ENCODE results near the gene MRTFA.
A peak's percentile ranks its signal among the peaks of the same experiment; 100 is the strongest.
"Not testable (repeated sequence)": the region's sequence is repeated elsewhere in the genome, so short reads cannot be mapped to it uniquely, and the experiment has no call there.

The MRTFA gene

DNA sequence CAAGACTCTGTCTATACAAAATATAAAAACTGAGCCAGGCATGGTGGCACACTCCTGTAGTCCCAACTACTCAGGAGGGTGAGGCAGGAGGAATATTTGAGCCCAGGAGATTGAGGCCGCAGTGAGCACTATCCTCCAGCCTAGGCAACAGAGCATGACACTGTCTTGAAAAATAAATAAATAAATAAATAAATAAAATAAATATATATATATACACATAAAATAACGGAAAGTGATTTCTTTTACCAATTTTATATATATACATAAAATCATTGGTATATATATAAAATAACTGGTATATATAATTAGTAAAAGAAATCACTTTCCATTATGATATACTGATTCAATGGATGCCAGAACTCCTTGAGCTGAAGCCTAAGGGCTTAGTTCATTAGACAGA lies 91.8 kb downstream of the MRTFA start:
- no peak for DNase-seq

DNA sequence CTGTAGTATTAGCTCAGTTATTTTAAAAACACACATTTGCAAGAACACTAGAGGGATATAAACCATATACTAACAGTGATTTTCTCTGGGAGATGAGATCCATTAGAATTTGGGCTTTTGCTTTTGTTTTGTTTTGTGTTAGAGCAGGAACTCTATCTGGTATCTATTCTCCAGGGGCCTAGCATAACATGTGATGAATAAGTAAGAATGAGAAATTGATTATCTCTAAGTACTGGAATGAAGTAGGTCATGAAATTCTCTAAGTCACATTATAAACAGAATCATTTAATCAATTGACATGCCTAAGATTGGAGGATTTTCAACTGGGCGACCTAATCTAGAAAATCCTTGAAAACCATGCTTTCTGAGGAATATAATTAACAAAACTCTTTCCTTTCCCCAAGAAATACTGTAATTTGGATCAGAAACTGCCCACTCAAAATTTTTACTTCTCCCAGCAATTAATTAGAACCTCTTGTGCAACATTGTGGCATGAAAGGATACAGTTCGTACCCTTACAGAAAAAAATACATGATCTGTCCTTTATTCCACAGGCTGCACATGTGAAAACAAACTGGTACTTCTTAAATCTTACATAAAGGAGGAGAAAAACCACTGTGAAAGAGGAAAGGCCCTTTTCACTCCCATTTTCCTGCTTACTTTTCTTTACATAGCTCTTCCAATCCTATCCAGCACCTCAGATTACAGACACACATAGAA lies 93.5 kb downstream of the MRTFA start:
- DNase-seq = no peak

DNA sequence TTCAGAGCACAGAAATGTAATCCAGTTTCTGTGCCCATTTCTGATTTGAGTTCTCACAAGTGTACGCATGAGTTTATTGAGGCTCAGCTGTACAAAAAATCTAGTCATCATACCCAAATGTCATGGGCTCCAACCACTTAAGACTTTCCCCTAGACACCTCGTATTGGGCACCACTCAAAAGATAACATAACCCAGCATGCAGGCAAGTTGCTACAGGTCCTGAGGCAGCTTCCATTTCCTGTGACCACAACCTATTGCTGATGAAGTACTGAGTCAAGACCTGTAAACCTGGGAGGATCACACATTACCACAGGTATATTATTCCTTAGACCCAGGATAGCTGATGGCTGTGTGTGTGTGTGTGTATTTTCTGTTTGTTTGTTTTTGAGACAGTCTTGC lies 95.2 kb downstream of the MRTFA start:
- no peak for DNase-seq

DNA sequence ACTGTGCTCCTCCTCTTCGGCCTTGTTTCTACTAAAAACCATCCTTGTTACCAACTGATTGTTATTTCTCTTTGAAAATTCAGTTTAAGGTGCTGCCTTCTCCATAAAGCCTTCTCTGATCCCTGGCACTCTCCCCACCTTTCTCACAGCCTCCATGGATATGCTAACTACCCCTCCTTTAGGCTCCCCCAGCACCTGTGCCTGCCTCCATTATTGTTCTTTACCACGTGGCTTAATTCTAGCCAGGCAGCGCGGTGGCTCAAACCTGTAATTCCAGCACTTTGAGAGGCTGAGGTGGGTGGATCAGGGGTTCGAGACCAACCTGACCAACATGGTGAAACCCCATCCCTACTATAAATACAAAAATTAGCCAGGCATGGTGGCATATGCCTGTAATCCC lies 96.3 kb downstream of the MRTFA start:
- no peak for DNase-seq

DNA sequence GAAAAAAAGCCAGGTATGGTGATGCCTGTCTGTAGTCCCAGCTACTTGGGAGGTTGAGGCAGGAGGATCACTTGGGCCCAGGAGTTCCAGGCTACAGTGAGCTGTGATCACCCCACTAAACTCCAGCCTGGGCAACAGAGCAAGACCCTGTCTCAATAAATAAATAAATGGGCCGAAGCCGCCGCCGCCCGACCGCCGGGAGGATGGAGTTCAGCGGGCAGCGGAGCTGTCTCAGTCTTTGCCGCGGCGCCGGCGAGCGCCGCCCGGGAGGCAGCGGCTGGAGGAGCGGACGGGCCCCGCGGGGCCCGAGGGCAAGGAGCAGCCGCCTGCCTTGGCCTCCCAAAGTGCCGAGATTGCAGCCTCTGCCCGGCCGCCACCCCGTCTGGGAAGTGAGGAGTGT lies 100.4 kb downstream of the MRTFA start:
- DNase-seq = not testable (repeated sequence)

DNA sequence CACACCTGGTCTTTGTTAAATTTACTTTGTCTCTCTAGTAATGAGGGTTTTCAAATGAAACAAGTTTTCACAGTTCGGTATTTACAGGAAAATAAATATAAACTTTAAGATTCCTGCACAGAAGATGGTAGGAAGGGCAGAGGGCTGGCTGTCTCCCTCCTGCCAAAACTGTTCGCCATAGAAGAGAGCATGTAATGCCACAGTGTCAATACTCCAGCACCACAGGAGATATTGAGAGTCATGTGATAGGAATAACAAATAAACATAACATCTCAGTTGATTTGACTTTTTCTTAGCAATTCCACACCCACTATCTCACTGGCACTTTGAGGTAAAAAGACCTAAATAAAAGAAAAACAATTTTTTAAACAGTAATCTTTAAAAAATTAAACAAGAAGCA lies 100.9 kb downstream of the MRTFA start:
- DNase-seq = no peak

DNA sequence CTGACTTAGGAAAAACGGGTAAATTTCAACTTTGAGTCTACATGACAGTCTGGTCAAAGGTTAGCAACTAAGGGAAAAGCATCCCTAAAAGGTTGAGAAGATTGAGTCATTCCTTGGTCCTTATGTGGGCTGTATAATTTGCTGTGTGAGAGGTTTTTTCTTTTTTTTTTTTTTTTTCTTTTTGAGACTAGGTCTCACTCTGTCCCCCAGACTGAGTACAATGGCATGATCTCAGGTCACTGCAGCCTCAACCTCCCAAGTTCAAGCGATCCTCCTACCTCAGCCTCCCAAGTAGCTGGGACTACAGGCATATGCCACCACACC lies 101.4 kb downstream of the MRTFA start:
- no peak for DNase-seq

DNA sequence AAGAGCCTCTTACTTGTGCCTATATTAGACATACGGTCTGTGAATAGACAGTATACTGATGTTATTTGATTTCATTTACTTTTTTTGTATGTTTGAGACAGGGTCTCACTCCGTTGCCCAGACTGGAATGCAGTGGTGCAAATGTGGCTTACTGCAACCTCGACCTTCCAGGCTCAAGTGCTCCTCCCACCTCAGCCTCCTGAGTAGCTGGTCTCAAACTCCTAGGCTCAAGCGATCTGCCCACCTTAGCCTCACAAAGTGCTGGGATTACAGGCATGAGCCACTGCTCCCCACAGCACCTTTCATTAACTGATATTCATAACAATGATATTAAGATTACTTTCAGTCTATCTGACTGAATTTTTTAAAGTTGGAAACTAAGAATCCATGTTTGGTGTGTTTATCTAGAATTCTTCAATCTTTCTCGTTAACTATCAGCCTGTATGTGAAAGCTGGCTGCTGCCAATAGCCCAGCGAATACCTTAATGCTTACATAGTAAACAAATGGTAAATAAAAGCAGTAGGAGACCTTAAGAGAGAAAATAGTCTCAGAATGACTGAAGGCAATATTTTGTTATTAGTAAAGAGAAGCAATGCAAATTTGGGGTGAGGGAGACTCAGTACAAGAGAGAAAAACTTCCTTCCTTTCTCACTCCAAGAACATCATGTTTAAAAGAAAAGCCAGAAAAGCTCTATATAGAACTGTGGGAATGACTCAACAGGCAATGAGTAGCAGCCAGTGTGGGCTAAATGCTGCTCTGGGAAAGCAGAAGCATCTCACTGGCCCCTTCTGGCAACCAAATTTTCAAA lies 101.9 kb downstream of the MRTFA start:
- DNase-seq = no peak

DNA sequence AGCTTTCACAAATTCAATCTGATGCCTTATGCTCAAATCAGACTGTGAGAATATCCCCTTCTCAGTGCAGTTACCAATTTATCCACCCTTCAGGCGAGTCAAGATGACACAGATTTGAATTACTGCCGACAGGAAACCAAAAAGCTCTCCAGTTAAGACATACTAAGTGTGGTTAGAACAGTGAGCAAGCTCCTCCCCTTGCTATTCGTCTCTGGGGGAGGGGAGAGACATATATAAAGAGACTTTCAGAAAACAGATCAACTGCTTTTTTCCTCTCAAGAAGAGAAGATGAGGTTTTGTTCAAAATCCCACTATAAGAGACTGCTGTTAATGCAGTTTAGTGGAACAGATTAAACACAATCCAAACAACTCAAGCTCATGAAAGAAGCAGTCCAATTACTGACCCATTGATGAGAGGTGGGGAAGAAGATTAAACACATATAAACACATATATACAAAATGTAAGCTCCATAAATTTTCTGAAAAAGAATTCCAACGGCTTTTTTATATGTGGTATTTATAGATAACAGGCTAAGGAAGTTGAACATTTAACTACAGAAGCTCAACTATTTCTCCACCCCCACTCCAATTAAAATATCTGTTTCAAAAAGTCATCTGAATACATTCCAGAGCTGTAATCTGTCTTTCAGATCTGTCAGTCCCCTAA lies 102.7 kb downstream of the MRTFA start:
- DNase-seq = no peak

DNA sequence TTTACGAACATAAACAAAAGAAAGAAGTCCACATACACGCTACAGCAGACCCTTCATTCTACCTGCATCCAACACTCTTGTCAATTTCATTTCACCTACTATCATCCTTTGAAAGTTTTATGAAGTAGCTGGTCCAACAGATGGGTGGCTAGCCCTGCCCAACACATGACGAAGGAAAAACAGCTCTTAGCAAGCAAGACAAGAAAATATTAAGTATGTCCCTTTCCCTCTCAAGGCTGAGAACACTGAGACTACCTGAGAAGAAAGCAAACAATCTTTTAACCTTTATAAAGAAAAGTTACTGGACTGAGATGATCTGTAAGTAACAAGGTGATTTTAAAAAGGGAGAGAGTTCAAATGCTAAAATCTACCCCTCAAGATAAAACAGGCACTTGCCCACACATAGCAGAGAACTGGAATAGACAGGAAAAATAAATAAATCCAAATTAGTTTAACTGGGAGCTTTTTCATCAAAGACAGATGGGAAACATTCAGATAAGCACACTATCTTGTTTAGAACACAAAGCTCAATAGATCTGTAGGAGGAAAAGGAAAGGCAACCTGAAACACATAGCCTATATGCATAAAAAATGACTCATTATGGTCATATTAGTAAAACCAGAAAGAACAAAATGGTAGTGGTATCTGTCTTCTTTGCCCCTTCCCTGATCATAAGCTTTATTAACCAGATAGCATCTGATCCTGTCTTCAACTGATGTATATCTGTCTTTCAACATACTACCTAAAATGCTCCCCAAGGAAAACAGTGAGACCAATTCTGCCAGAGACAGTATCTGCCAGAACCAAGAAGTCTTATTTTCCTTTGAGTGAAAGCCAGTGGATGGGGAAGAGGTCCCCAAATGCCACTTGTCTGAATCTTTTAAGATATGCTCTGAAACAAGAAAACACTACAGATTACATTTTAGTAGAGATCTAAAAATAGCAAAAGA lies 104.3 kb downstream of the MRTFA start:
- DNase-seq = no peak

DNA sequence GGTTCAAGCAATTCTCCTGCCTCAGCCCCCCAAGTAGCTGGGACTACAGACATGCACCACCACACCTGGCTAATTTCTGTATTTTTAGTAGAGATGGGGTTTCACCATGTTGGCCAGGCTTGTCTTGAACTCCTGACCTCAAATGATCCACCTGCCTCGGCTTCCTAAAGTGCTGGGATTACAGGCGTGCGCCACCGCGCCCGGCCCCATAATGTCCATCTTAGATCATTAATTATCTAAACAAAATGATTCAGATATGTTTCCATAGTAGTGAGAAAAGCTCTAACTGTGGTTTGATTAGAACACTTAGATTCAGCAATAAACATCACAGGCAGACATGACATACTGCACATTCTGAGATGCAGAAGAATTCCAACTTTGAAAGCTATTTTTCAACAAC lies 106.1 kb downstream of the MRTFA start:
- not testable (repeated sequence) for DNase-seq

DNA sequence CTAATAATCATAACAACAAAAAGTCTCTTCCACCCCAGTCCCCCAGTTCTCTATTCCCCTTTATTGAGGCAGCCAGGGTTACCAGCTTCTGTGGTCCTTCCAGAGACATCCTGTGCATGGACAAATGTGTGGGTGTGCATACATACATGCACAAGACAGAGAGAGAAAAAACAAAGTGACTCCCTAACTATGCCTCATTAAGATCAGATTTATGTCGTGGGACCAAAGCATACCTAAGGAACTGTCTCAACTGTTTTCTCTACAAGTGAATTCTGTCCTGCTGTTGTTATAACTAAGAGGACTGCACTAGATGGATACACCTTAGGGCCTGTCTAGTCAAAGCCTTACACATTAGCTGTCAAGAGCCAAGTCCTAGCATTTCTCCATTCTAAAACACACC lies 106.7 kb downstream of the MRTFA start:
- DNase-seq = no peak

DNA sequence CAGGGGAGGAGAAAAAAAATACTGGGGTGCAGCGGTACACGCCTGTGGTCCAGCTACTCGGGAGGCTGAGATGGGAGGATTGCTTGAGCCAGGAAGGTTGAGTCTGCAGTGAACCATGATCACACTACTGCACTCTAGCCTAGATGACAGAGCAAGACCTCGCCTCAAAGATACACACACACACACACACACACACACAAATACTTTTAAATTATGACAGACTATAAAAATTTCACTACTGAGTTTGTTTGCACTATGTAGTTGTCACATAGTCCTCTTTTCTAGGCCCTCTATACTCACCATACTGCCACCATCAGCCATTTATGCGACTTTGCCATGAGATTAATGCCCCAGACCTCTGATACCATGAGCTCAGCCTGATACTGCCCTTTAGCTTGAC lies 109.6 kb downstream of the MRTFA start:
- no peak for DNase-seq

DNA sequence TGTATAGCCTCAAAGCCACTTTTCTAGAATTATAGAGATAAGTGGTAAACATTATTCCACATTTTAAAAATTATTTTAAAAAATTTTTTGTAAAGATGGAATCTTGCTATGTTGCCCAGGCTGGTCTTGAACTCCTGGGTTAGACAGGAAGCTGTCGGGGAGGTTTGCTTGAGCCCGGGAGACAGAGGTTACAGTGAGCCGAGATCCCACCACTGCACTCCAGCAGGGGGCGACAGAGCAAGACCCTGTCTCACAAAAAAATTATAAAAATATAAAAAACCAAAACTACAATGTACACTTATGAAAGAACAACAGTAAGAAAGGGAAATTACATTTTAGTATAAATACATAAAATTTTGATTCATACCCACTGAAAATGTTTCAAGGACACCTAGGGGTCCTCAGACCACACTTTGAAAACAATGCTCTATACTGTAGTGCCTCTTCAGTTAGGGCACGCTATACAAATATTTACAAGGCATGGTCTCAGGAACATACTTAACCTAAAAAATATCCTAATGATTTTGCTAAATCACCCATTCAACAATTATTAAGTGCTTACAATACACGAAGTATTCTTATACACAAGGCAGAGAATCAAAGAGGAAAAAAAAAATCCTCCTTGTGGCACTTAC lies 111.2 kb downstream of the MRTFA start:
- peak; percentile 68 for DNase-seq

DNA sequence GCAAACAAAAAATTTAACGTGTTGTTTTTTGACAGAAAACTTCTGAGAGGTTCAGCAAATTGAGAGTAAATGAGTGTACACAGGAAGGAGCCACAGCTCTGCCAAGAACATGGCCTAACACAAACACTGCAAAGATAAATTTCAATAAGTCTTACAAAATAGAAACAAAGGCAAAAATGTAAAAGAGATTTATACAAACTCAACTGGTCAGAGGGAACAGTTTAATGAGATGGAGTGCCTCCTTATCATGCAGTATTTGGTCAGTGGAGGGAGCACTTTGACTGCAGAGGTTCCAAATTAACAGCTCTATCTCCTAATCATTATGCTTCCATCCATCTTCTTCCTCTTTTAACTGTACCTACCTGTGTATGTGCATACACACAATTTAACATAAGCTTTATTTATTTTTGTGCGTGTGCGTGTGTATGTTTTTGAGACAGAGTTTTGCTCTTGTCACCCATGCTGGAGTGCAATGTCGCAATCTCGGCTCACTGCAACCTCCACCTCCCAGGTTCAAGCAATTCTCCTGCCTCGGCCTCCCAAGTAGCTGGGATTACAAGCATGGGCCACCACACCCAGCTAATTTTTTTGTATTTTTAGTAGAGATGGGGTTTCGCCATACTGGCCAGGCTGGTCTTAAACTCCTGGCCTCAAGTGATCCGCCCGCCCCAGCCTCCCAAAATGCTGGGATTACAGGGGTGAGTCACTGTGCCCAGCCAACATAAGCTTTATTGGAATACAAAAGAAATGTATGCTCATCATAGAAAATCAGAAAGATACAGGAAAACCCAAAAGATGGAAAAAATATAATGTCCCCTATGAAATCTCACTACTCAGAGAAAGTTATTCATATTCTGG lies 111.9 kb downstream of the MRTFA start:
- DNase-seq = no peak

DNA sequence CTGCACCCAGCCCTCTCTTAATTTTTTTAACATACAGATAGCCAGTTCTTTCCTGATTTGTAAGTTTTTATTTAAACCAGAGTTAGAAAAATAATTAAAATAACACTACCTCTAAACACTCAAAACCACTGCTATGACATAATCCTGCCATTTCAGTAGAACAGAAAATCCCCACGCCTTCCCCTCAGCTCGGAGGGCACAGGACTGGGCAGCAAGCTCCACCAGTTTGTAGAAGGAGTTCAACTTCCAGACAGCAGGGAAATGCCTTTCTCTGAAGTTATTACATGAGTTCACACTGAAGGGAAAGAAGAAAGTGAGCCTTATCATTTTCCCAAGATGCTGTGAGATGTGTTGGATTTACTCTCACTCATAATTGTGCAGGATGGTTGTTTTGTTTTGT lies 114.4 kb downstream of the MRTFA start:
- DNase-seq = no peak

DNA sequence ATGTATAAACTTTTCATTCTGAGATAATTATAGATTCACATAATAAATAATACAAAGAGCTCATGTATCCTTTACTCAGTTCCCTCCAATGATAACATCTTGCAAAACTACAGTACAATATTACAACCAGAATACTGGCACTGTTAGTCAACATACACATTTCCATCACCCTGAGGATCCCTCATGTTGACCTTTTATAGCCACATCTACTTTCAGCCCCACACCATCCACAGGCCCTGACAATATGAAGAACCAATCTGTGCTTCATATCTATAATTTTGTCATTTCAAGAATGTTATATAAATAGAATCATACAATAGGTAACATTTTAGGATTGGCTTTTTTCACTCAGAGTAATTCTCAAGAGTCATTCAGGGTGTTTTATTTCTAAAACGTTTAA lies 115.5 kb downstream of the MRTFA start:
- DNase-seq = no peak

DNA sequence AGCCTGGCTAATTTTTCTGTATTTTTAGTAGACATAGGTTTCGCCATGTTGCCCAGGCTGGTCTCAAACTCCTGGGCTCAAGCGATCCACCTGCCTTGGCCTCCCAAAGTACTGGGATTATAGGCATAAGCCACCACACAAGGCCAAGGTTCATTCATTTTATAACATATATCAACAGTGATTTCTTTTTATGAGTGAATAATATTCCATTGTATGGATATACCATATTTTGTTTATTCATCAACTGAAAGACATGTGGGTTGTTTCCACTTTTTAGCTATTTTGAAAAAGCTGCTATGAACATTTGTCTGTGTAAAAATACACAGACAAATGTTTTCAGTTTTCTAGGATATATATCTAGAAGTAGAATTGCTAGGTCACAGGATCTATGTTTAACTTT lies 116.0 kb downstream of the MRTFA start:
- no peak for DNase-seq

DNA sequence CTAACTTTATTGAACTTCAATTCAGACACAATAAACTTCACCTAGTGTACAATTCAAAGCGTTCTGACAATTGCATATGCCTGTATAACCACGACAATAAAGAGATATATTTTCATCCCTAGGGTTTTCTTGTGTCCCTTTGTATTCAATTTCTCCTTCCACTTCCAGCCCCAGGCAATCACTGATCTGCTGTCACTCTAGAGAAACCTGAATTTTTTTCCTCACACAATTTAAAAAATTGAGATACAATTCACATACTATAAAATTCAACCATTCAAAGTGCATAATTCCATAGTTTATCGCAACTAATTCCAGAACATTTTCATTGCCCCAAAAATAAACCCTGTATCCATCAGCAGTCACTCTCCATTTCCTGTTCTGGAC lies 116.6 kb downstream of the MRTFA start:
- DNase-seq = no peak

DNA sequence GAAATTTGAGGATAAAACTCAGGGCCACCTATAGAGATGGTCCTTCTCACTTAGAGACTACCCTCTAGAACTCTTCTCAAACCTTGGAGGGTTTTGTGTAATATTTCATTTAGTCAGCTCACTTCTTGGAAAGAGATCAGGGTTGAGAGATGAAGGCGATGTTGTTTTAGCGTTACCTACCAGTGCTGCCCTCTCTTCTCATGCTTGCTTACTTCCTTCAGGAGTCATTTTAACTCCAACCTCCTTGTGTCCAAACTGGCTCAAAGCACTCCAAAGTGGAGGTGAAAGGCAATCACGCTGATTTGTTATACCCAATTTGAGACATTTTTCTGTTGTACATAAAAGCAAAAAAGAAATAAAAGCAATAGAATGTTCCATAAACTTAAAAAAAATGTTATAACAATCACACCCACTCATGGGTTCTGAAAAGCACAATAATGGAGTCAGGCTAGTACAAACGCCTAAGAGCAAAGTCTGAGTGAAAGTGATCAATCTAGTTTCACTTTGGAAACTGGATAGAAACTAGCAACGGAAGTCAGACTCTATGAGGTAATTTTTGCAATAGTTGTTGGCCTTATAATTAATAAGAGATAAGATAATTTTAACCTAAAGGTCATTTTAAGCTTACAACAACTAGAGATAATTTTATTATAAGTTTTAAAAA lies 117.1 kb downstream of the MRTFA start:
- no peak for DNase-seq

DNA sequence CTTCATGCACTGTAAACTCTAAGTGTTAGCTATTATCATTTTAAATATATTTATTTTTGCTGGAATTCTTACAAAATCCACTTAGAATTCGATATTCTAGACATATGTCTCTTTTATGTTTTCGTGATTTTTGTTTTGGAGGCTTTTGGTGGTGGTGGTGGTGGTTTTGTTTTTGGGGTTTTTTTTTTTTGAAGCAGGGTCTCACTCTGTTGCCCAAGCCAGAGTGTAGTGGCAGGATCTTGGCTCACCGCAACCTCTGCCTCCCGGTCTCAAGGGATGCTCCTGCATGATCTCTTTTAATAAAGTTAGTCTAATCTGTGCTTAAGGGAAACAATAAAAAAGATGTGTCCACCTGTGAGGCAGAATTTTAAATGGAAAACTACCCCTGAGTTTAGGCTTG lies 117.7 kb downstream of the MRTFA start:
- no peak for DNase-seq
